AG04450 (cell line): Measurements from ENCODE around the gene CEP120. TPM values are rescaled to one million over a fixed set of nuclear protein-coding genes. Genes with fewer than 3 reads are reported as not detected.

Source experiments
- CTCF ChIA-PET: fragments of 300-600, 350-600 bp; formaldehyde crosslinking; extraction: SDS; loops from one replicate; lab custom pipeline; 2022; ENCODE audit warnings: antibody characterized with exemption, inconsistent platforms; lab: Charles Lee
- POLR2A ChIA-PET: fragments of 350-600 bp; formaldehyde crosslinking; extraction: SDS; loops from one replicate; lab custom pipeline; 2021; ENCODE audit warnings: antibody characterized with exemption, inconsistent platforms; lab: Yijun Ruan, JAX
- DNase-seq: peaks from one replicate; pipeline ENCODE4 v3.0.0-alpha.2; 2011; ENCODE audit warnings: low read depth, low spot score
- H3K27ac ChIP-seq: one replicate; pipeline ENCODE4 v1.5.1; 2012; ENCODE audit warnings: low read depth, low read length, control low read depth
- H3K27me3 ChIP-seq: one replicate; pipeline ENCODE4 v1.6.0; 2012; ENCODE audit warnings: low read length; ENCODE audit not compliant: control insufficient read depth, insufficient read depth
- H3K4me3 ChIP-seq: 2 replicates; pipeline ENCODE4 v1.5.1; 2011; ENCODE audit warnings: mild to moderate bottlenecking, low read depth, low read length, control low read depth
- H3K9me3 ChIP-seq: 2 replicates; pipeline ENCODE4 v1.5.1; 2012; ENCODE audit warnings: low read length; ENCODE audit not compliant: control insufficient read depth, insufficient read depth
- CTCF ChIP-seq: IDR thresholded peaks from 2 replicates; pipeline ENCODE4 v1.5.1; 2011; ENCODE audit warnings: low read depth, low read length, control low read depth, inconsistent platforms
- polyA plus RNA-seq: library from polyadenylated mRNA; depleted of rRNA; stranded (reverse); fragments of >200 nt; gene quantifications from 2 replicates; pipeline ENCODE4 v1.2.3, GENCODE V29; 2011

The CEP120 gene
- polyA plus RNA-seq, 1 experiment: 27.2 TPM

GRCh38 chr5:123456242-123456641 is 33.0 kb upstream of the CEP120 start:
- no peaks in the 10 kb centered on the region for H3K27me3 ChIP-seq
- H3K27ac ChIP-seq: no peak overlapping the region
- DNase-seq: no peak
- ChIA-PET CTCF (no interaction called here), POLR2A (no interaction called here)
- TF ChIP-seq CTCF: no peak
- H3K4me3 ChIP-seq: no peak overlapping the region
- no peaks in the 10 kb centered on the region for H3K9me3 ChIP-seq

DNA sequence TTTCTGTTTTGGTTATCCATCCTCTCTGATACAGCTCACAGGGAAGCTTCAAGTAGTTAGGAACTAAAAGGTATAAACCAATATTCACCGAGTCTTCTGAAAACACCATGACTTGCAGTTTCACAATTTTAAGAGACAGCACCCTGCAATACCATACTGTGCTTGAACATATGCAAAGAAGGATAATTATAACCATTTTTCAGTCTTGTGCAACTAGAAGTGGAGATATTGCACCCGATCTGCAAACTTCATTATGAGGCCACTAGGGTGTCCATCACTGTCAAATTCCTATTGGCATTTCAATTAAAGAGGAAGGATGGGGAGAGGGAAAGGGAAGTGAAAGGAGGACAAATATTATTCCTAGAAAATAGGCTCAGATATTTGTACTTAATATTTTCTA is 32.4 kb upstream of the CEP120 start:
- no peak for TF ChIP-seq CTCF
- Histone ChIP-seq H3K27ac (no peak overlapping the region), H3K9me3 (no peaks in the 10 kb centered on the region), H3K27me3 (no peaks in the 10 kb centered on the region), H3K4me3 (no peak overlapping the region)
- ChIA-PET CTCF (interaction anchor here (0.6 to 1.6 kb wide), 2 partner anchors 30 to 32 kb away, joined by 3 to 8 read pairs; no protein-coding TSS in a partner anchor), POLR2A (no interaction called here)
- DNase-seq: no peak

- H3K27me3 ChIP-seq: no peaks in the 10 kb centered on the region
- ChIA-PET POLR2A (no interaction called here), CTCF (interaction anchor here (0.6 to 1.6 kb wide), 3 partner anchors 17 to 31 kb away, joined by 3 to 8 read pairs (median 3); no protein-coding TSS in a partner anchor)
- H3K9me3 ChIP-seq: no peaks in the 10 kb centered on the region
- no peak overlapping the region for H3K4me3 ChIP-seq
- TF ChIP-seq CTCF: no peak
- DNase-seq: no peak
- no peak overlapping the region for H3K27ac ChIP-seq
These were observed 31.9 kb upstream of the CEP120 start for GRCh38 chr5:123455095-123455494.

GRCh38 chr5:123454259-123454911 is 31.2 kb upstream of the CEP120 start:
- H3K27me3 ChIP-seq: no peaks in the 10 kb centered on the region
- no peak overlapping the region for H3K27ac ChIP-seq
- POLR2A ChIA-PET: no interaction called here
- CTCF ChIA-PET: interaction anchor here (1.0 to 1.6 kb wide), 2 partner anchors 18 to 31 kb away, joined by 3 to 8 read pairs; no protein-coding TSS in a partner anchor
- H3K9me3 ChIP-seq: no peaks in the 10 kb centered on the region
- no peak for TF ChIP-seq CTCF
- DNase-seq: no peak
- H3K4me3 ChIP-seq: no peak overlapping the region

DNA sequence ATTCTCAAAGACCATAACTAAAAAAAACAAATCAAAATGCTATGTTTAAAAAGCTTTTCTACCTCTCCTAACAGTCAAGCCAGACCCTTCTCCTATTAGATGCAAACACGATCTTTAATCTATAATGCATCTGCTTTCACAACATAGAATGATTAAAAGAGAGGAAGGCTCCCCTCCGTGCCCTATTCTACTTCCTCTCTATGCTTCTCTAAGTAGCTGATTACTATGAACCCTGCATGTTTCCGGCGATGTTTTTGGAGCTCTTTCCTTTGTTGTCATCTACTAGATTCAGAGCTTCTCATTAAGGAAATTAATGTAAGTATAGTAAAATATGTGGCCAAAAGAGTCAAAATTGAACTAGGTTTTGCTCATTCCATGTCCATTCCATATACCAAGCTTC is 29.2 kb upstream of the CEP120 start:
- CTCF ChIA-PET: interaction anchor here (0.6 kb wide), 1 partner anchor 20 kb away, joined by 5 read pairs; no protein-coding TSS in a partner anchor
- no peak for TF ChIP-seq CTCF
- Histone ChIP-seq H3K27me3 (no peaks in the 10 kb centered on the region), H3K27ac (no peak overlapping the region), H3K4me3 (no peak overlapping the region), H3K9me3 (no peaks in the 10 kb centered on the region)
- DNase-seq: no peak
- POLR2A ChIA-PET: no interaction called here
